Testis (tissue), 2 donors: ENCODE results near the gene RPL31.

Experiments used
- CTCF ChIP-seq, 3 experiments: fragments of 450-650 bp in 2 of 3; fragments of 200-600 bp in 1 of 3; sonication (generic) in 1 of 3; IDR thresholded peaks; one replicate each; pipeline ENCODE4 v1.5.1; 2016 to 2019; ENCODE audit warnings: antibody characterized with exemption in 3 of 3, mild to moderate bottlenecking in 2 of 3, moderate library complexity in 1 of 3
- POLR2A ChIP-seq: fragments of 450-650 bp; IDR thresholded peaks from one replicate; pipeline ENCODE4 v1.6.1; 2017; ENCODE audit warnings: antibody characterized with exemption, mild to moderate bottlenecking, moderate library complexity

GRCh38 chr2:101011152-101011551, 9.1 kb downstream of the RPL31 start:
- TF ChIP-seq CTCF (IDR thresholded peaks at IDR 0.05) (no peak), POLR2A (no peak)
